Stimulated activated CD8-positive, alpha-beta memory T cell treated with anti-CD3 and anti-CD28 coated beads, Interleukin-12 subunit alpha, Interleukin-12 subunit beta, amount 100 ng/mL, for 24 hours (primary cell): Measurements from ENCODE around the gene GUK1.
"Not testable (repeated sequence)": the region's sequence is repeated elsewhere in the genome, so short reads cannot be mapped to it uniquely, and the experiment has no call there.

Experiments
- DNase-seq: peaks from one replicate; pipeline ENCODE4 v3.0.0-alpha.2; 2020; ENCODE audit errors: extremely low read depth

The GUK1 gene

DNA sequence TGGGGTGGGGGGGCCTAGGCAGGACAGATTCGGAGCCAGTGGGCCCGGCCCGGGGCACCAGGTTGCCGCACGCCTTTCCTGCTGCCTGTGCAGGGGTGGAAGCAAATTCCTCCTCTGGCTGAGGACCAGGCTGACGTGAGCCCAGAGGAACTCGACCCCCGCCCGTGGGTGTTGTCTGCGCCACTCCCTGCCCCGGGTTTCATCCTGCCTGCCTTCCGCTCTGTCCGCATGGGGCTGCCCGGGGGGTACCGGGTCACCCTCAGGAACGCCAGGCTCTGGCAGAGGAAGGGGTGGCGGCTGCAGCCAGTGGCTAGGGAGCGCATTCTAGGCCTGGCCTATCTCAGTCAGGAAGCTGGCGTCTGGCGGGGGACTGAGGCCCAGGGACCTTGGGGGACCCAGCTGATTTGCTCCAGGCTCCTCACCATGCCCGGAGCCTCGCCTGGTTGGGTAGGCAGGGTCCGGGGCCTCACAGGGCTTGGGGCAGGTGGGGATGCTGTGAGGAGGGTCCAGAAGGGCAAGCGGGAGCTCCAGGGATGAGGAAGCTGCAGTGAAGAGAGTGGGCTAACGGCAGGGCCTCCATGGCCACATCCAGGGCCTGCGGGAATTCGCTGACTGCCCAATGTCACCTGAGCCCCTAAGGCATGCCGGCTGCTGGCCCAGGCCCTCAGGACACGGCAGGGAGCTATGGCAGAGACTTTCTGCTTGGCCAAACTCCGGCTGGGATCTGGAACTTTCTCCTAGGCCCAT lies 23.1 kb downstream of the GUK1 start:
- DNase-seq = no peak

DNA sequence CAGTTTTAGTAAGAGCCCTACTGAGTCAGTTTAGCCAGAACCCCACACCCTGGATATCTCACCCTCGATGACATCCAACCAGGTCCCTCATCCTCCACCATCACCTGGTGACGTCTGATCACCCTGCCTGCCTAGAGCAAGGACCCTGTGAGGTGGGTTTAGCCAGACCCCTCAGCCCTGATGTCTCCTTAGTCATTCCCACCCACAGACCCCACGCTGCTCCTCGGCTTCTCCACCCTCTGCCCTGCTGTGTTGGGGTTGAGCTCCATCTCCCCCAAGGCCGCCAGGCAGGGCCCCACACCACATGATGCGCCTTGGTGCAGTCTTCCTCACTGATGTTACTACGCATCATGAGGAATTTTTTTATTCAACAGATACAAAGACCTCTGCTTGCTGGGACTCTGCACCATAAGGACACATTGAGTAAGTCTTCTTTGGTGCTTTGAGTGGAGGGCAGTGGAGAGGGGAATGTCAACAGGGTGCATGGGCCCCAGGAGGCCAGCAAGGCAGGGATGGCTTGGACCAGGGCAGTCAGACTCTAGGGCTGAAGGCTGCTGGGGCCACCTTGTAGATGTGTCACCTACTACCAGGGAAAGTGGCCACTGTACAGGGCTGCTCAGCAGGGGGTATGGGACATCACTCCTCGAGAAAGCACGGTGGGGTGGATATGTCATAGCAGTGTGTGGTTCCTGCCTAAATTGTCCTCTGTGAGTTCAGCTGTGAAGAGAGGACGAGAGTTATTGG lies 23.9 kb downstream of the GUK1 start:
- DNase-seq = no peak

DNA sequence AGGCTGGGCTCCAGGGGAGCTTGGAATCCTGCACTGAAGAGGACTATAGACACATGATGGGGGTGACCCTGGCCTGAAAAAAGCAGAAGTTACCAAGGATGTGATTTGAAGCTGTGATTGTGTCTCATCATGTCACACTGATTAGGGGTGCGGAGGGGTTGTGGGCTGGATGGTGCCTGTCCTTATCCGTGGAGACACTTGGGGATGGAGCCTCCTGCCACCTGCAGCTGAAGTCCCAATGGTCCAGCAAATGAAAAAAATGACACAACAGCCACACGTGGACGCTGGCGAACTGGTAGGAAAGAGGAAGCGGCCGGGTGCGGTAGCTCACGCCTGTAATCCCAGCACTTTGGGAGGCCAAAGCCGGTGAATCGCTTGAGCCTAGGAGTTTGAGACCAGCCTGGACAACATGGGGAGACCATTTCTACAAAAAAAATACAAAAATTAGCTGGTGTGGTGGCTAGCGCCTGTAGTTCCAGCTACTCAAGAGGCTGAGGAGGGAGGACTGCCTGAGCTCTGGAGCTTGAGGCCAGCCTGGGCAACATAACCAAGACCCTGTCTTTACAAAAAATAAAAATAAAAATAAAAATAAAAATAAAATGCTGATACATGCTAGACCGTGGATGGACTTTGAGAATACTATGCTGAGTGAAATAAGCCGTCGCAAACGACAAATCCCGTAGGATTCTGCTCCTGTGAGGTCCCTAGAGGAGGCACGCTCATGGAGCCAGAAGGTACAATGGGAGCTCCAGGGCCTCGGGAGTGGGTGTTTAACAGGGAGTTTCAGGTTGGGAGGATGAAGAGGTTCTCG lies 24.7 kb downstream of the GUK1 start:
- no peak for DNase-seq

DNA sequence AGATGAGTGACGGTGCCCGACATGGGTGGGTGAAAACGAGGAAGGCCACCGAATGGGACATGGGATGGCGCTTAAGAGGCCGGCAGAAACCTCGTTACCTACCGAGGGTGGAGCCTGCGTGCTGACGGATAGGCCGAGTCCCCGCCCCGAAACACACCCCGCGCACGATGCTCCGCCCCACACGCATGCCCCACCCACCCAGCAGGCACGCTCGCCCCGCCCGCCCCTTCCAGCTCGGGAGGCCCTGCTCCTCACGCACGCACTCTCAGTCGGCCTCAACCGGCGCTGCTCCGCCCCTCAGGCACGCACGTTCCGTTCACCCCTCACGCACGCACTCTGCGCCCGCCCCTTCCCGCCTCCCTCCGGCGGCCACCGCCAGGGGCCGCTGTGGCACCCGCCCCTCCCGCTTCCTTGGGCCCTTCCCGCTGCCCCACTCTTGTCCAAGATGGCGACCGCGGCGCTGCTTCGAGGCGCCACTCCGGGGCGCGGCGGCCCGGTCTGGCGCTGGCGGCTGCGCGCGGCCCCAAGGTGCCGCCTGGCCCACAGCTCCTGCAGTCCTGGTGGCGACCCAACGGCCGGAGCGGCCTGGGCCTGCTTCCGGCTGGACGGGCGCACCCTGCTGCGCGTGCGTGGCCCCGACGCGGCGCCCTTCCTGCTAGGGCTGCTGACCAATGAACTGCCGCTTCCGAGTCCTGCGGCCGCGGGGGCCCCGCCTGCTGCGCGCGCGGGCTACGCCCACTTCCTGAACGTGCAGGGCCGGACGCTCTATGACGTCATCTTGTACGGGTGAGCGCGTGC lies 25.5 kb downstream of the GUK1 start, which contains the start of gene IBA57:
Gene IBA57, plus strand, starts transcription at position 433 of the 798 bp plus-strand sequence. Its CDS starts 13 bp downstream, at position 446.
- DNase-seq = peak; percentile 97

DNA sequence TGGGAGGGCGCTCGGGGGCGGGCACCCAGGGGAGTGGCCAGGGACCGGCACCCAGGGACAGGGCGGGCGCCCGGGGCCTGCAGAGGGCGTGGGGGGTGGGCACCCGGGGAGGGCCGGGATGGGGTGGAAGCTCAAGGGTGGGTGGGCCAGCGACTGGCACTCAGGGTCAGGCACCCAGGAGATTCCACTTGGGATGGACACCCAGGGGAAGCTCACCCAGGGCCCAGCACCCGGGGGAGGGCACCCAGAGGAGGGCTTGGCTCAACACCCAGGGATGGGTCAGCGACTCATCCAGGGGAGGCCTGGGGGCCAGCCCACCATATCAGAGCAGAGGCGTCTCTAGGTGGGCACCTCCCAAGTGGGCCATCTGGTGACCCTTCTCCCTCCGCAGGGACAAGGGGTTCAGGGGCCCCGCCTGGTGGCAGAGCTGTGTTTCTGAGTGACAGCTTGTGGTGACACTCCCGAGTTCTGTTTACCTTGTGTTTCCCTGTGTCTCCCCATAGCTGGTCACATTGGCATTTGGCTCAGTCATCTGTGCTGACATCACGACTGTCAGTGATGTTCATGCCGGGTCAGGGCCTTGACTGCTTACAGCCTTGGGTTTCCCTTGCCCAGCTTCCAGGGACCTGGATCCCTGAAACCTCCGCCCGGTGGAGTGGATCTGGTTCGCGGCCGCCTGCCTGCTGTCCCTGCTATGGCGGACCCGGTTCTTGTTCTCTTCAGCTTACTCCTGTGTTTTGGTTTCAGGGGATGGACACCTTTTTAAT lies 26.3 kb downstream of the GUK1 start:
- no peak for DNase-seq

DNA sequence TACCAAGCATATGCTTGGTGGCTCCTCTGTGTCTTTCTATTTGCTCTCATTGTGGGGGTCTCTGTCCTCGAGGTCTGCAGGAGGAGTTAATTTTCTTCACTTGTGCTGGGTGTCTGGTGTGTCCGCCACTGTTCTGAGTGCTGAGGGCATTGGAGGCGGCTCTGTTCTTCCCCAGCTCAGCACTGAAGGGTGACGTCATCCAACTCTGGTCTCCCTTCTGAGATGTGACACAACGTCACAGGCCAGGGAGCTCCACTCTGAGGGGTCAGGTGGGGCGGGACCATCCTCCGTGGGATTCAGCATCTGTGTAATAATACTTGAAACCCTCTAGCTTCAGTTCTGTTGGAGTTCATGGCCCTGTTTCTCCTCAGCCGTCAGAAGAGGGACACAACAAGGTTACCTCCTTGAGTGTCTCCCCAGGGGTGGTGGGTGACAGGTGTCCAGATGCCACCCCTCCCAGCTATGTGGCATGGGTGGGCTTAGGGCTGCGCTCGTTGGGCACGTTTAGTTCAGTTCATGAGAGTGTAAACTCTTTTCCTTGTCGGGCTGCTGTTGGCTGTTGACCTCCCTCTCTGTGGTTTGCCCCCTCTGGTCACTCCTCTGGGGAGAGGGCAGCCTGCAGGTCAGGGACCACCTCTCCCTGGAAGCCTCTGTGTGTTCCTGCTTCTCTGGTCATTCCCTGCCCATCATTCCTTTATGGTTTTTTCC lies 28.6 kb downstream of the GUK1 start:
- no peak for DNase-seq

DNA sequence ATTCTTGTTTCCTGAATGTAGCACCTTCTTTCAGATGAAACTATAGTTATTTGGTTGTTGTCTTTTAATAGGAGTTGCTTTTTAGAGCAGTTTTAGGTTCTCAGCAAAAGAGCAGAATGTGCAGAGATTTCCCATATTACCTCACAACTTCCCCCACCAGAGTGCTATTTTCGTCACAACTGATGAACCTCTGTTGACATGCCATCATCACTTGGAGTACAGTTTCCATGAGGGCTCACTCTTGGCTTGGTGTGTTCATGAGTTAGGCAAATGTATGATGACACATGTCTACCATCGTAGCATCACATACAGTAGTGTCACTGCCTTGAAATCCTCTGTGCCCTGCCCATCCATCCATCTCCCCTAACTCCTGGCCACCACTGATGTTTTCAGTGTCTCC lies 29.3 kb downstream of the GUK1 start:
- DNase-seq = no peak

DNA sequence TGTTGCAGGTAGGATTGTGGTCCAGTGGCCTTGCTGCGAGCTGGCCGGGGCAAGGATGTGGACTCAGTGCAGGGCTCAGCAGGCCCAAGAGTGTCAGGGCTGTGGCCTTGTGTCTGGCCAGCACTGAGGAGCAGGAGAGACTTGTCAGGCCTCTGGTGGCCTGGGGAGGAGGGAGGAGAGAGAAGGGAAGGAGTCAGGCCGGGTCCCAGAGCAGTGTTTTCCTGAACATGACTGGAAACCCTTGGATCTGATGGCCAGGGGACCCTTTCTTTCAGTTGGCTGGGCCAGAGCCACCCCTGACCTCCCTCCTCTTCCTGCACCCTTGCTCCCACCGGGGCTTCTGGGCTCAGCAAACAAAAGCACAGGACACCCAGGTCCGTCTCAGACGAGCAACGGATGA lies 30.6 kb downstream of the GUK1 start:
- DNase-seq = no peak

DNA sequence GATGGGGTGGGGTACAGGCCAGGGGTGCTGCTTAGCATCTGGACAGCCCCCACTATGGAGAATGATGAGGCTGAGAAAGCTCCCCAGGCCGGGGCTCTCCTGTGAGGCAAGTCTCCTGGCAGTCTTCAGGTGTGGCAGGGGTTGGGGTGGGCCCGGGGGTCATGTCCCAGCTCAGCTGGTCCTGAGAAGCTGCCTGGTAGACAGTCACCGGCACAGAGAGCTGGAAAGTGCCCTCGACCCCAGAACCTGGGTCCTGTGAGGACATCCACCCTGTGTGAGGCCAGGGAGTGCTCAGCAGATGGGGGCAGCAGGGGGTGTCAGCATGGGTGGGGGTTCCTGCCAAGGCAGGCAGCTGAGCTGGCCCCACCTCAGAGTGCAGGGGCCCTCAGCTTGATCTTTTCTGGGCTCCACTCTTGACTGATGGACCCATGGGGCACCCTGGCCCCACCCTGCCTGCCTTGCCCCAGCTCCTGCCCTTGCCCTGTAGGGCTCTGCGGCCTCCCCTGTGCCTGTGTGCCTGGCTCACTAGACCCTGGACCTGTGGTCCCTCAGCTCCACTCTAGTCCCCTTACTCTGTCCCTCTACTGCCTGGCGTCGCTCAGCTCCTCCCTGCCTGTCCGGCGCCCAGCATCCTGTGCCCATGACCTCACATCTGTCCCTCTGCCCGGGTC lies 31.3 kb downstream of the GUK1 start:
- DNase-seq = no peak

DNA sequence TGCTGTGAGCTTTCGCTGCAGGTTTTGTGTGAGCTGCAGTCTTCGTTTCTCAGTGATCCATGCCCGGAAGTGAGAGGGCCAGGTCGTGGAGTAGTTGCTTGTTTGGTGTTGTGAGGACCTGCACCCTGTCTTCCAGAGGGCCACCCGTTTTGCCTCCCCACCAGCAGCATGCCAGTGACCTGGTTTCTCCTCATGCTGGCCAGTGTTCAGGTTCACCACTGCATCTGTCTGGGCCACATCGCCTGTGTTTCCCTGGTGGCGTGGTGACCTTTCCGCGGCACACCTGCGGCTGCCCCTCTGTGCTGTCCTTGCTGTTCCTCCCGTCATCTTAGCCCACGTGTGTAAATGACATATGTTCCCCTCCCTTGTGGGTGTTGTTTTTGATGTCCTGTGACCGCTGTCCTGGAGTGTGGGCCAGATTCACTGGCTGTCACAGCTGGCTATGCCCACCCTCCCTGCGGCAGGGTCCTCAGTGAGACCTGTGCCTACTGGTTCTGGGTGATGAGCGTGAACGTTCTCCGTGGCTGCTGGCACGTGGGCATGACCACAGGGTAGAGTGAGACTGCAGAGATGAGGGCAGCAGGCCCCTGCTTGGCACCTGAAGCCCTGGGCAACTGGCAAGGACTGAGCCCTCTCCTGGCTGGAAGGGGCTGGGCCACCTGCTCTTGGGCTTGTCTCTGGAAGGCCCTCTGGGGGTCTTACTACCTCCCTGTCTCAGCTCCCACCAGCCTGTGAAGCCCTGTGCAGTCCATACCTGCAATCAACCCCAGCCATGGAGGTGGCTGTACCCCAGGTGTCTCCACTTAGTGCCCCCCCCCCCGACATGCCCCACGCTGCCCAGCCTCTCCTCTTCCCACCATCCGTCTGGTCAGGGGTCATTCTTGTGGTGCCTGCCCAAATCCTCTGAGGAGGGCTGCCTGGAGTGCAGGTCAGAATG lies 32.8 kb downstream of the GUK1 start:
- DNase-seq = no peak

DNA sequence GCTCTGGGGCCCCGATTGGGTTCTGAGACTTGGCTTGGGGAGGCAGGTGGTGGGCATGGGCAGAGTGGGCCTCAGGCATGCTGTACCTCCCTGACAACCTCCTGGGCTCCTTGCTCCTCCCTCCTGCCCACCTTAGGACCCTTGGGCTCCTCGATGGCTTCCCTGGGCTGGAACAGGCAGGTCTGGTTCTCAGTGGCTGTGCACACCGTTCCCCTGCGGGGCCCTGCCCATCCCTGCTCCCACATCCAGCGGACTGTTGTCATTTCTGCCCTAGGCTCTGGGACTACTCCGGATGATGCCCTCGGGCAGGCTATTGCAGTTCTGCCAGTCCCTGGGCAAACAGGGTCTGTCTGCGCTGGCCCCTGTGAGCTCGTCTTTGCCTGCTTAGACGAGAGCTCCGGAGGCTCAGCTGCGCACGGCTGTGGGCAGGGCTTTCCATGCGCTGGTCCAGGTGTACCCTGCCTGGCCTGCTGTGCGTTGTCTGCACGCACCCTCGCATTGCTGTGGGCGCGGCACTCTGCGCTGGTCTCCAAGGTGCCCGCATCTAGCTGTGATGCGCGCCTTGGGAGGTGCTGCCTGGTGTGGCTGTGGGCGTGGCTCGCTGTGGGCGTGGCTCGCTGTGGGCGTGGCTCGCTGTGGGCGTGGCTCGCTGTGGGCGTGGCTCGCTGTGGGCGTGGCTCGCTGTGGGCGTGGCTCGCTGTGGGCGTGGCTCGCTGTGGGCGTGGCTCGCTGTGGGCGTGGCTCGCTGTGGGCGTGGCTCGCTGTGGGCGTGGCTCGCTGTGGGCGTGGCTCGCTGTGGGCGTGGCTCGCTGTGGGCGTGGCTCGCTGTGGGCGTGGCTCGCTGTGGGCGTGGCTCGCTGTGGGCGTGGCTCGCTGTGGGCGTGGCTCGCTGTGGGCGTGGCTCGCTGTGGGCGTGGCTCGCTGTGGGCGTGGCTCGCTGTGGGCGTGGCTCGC lies 33.7 kb downstream of the GUK1 start:
- DNase-seq = not testable (repeated sequence)

DNA sequence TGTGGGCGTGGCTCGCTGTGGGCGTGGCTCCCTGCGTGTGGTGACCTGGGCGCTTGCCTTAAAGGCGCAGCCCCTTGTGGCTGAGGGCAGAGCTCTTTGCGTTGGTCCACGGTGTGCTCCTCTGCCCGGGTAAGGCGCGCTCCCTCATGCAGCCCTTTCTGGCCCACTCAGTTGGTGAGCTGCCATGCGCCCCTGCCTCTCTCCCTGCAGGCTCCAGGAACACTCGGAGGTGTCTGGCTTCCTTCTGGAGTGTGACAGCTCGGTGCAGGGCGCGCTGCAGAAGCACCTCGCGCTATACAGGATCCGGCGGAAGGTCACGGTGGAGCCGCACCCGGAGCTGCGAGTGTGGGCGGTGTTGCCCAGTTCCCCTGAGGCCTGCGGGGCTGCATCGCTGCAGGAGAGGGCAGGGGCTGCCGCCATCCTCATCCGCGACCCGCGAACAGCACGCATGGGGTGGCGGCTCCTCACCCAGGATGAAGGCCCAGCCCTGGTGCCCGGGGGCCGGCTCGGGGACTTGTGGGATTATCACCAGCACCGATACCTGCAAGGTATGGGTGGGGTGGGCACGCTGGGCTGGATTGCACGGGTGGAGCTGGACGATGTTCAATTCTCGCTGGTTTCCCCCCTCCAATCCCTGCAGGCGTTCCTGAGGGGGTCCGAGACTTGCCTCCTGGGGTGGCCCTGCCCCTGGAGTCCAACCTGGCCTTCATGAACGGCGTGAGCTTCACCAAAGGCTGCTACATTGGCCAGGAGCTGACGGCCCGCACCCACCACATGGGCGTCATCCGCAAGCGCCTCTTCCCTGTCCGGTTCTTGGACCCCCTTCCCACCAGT lies 34.6 kb downstream of the GUK1 start:
- no peak for DNase-seq

DNA sequence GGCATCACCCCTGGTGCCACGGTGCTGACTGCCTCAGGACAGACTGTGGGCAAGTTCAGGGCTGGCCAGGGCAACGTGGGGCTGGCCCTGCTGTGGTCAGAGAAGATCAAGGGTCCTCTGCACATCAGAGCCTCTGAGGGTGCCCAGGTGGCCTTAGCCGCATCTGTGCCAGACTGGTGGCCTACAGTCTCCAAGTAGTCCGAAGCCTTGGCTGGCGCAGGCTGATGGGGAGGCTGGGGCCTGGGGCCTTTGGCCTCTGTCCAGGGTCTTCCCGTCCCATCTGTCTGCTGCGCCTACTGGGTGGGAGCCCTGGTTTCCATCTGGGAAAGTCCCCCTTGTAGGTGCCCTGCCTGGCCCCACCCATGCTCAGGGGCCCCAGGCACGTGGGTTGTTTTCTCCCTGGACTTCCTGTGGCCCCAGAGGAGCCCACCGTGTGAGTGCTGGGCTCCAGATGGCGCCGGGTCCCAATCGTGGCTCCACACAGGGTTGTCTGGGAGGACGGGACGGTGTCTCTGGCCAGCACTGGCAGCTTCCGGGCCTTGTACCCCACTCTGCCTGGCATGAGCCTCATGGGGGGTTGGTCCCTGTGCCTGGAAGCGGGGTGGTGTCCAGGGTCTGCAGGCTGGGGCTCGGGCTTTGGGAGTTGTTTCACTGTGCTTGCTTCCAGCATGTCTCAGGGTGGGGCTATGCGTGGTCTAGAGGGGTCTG lies 35.4 kb downstream of the GUK1 start:
- DNase-seq = no peak

DNA sequence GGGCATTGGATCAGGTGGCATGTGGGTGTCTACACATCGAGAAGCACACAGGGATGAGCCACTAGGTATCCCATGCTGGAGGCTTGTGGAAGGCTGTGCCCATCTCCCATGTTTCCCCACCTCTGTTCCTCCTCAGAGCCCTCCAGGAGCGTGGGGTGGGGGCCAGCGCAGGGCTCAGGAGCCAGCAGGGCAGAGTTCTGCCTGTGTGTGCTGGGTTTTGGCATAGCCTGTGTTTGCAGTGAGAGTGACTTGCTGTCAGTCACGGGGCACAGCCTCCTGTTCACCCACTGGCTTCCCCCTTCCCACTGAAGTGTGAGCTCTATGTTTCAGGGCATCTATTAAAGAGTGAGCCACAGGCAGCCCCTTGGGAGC lies 35.9 kb downstream of the GUK1 start:
- DNase-seq = no peak

DNA sequence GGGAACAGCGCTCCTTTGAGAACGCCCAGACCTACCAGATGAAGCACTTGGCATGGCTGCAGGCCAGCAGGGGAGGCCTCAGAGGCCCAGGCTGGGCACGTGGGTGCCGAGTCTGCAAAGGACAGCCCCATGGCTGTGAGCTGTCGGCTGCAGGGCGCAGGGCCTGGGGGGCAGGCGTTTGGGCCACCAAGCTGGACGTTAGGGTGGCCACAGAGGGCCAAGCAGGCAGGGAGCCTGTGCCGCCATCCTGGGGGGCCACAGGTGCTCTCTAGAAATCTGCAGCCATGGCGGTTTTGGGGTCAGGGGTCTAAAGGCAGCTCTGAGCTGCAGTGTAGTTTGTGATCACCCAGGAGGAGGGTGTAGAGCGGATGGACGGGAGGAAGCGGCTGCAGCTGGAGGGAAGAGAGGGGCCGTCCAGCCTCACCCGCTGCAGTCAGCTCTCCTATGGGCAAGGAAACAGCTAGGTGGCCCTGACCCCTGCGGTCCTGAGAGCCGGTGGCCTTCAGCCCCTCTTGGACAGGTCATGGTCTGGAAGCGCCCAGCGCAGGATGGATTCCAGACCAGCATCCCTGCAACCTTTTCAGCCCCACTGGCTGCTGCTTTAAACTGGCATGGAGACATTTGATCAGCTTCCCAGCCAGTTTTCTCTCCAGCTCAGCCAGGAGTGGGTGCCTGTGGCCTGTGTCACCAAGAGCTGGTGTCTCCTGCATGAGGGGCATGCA lies 36.5 kb downstream of the GUK1 start:
- DNase-seq = no peak
